ENCODE measurements around the gene PLXDC2. TPM values are rescaled to one million over a fixed set of nuclear protein-coding genes. Genes with fewer than 3 reads are reported as not detected.

The PLXDC2 gene
- total RNA-seq, 1 experiment from 2014 or later = not detected

- ATAC-seq = no peak
- no peak overlapping the region for H3K4me3 ChIP-seq (ENCODE audit: low read length)
- H3K4me1 ChIP-seq (ENCODE audit: insufficient read depth, low read length) = no peaks in the 10 kb centered on the region
- ChIA-PET CTCF (no interaction called here), POLR2A (ENCODE audit: unreplicated experiment) (no interaction called here)
- no peaks in the 10 kb centered on the region for H4K20me1 ChIP-seq (ENCODE audit: low read length)
- TF ChIP-seq CTCF (conservative IDR thresholded peaks at IDR 0.05; ENCODE audit: low read depth, low read length) = no peak
- H3K27ac ChIP-seq (ENCODE audit: low read length) = no peak overlapping the region
- H3K36me3 ChIP-seq (ENCODE audit: low read depth, low read length) = no peaks in the 10 kb centered on the region
- no peaks in the 10 kb centered on the region for H3K79me2 ChIP-seq (ENCODE audit: low read length)
- no TSS peak for BruUV-seq (replicated peaks)
- peaks cover 4% of the 10 kb centered on the region; the same call in 1 of the 2 replicates for H3K27me3 ChIP-seq (ENCODE audit: low read length)
- no peak overlapping the region for H2AFZ ChIP-seq (ENCODE audit: low read length)
- no peak for DNase-seq
- no peak overlapping the region for H3K4me2 ChIP-seq (ENCODE audit: low read length)
- no peaks in the 10 kb centered on the region for H3F3A ChIP-seq (ENCODE audit: low read length, unreplicated experiment)
- no peaks in the 10 kb centered on the region for H3K9me3 ChIP-seq (ENCODE audit: low read length)
- intact Hi-C loops (cut with micrococcal nuclease) = no loop called here
- H3K9ac ChIP-seq (ENCODE audit: low read length) = no peak overlapping the region
- no peaks in the 10 kb centered on the region for H3K9me2 ChIP-seq (replicated peaks; ENCODE audit: low read length)
Observed at GRCh38 chr10:19946791-19947190, 130.6 kb downstream of the PLXDC2 start.

- ChIA-PET CTCF (no interaction called here), POLR2A (ENCODE audit: unreplicated experiment) (no interaction called here)
- intact Hi-C loops (cut with micrococcal nuclease) = no loop called here
- BruUV-seq (replicated peaks) = no TSS peak
- no peak overlapping the region for H3K4me3 ChIP-seq (ENCODE audit: low read length)
- H3K9me2 ChIP-seq (replicated peaks; ENCODE audit: low read length) = no peaks in the 10 kb centered on the region
- H3K9ac ChIP-seq (ENCODE audit: low read length) = no peak overlapping the region
- no peaks in the 10 kb centered on the region for H3K79me2 ChIP-seq (ENCODE audit: low read length)
- ATAC-seq (no peak), DNase-seq (no peak)
- H3K27me3 ChIP-seq (ENCODE audit: low read length) = peaks cover 4% of the 10 kb centered on the region; the same call in 1 of the 2 replicates
- no peaks in the 10 kb centered on the region for H3F3A ChIP-seq (ENCODE audit: low read length, unreplicated experiment)
- no peak overlapping the region for H2AFZ ChIP-seq (ENCODE audit: low read length)
- no peak overlapping the region for H3K4me2 ChIP-seq (ENCODE audit: low read length)
- no peaks in the 10 kb centered on the region for H3K4me1 ChIP-seq (ENCODE audit: insufficient read depth, low read length)
- H3K36me3 ChIP-seq (ENCODE audit: low read depth, low read length) = no peaks in the 10 kb centered on the region
- no peak for TF ChIP-seq EZH2phosphoT487 (IDR thresholded peaks at IDR 0.05; ENCODE audit: borderline replicate concordance, low read length)
- TF ChIP-seq CTCF (conservative IDR thresholded peaks at IDR 0.05; ENCODE audit: low read depth, low read length) = no peak
- no peak for TF ChIP-seq EZH2 (IDR thresholded peaks at IDR 0.05; ENCODE audit: low read length, unreplicated experiment)
- no peak overlapping the region for H3K27ac ChIP-seq (ENCODE audit: low read length)
- H3K9me3 ChIP-seq (ENCODE audit: low read length) = no peaks in the 10 kb centered on the region
- H4K20me1 ChIP-seq (ENCODE audit: low read length) = no peaks in the 10 kb centered on the region
Observed at GRCh38 chr10:19947215-19947614, 131.0 kb downstream of the PLXDC2 start.

GRCh38 chr10:19947656-19948055 is 131.4 kb downstream of the PLXDC2 start:
- Histone ChIP-seq H2AFZ (ENCODE audit: low read length) (no peak overlapping the region), H4K20me1 (ENCODE audit: low read length) (no peaks in the 10 kb centered on the region), H3K9me2 (replicated peaks; ENCODE audit: low read length) (no peaks in the 10 kb centered on the region), H3F3A (ENCODE audit: low read length, unreplicated experiment) (no peaks in the 10 kb centered on the region), H3K79me2 (ENCODE audit: low read length) (no peaks in the 10 kb centered on the region), H3K36me3 (ENCODE audit: low read depth, low read length) (no peaks in the 10 kb centered on the region), H3K9ac (ENCODE audit: low read length) (no peak overlapping the region), H3K9me3 (ENCODE audit: low read length) (no peaks in the 10 kb centered on the region), H3K4me1 (ENCODE audit: insufficient read depth, low read length) (no peaks in the 10 kb centered on the region), H3K27ac (ENCODE audit: low read length) (no peak overlapping the region), H3K27me3 (ENCODE audit: low read length) (peaks cover 4% of the 10 kb centered on the region; the same call in 1 of the 2 replicates), H3K4me3 (ENCODE audit: low read length) (no peak overlapping the region), H3K4me2 (ENCODE audit: low read length) (no peak overlapping the region)
- TF ChIP-seq EZH2phosphoT487 (IDR thresholded peaks at IDR 0.05; ENCODE audit: borderline replicate concordance, low read length) = no peak
- TF ChIP-seq CTCF (conservative IDR thresholded peaks at IDR 0.05; ENCODE audit: low read depth, low read length) = no peak
- TF ChIP-seq EZH2 (IDR thresholded peaks at IDR 0.05; ENCODE audit: low read length, unreplicated experiment) = no peak
- POLR2A ChIA-PET (ENCODE audit: unreplicated experiment) = no interaction called here
- intact Hi-C loops (cut with micrococcal nuclease) = no loop called here
- no TSS peak for BruUV-seq (replicated peaks)
- ATAC-seq (no peak), DNase-seq (no peak)
- CTCF ChIA-PET = no interaction called here
